Mesothelial cell of epicardium (in vitro differentiated cells): Measurements from ENCODE around the gene SCN1B. TPM values are rescaled to one million over a fixed set of nuclear protein-coding genes. Genes with fewer than 3 reads are reported as not detected.

Experiments
- DNase-seq, 2 experiments: peaks; one replicate each; pipeline ENCODE4 v3.0.0; 2021; ENCODE audit warnings: low spot score in 2 of 2; ENCODE audit not compliant: unreplicated experiment in 2 of 2
- H3K27ac Mint-ChIP-seq: 2 replicates; pipeline ENCODE4 v1.8.0; 2021; ENCODE audit warnings: mixed read lengths
- H3K27me3 Mint-ChIP-seq: 2 replicates; pipeline ENCODE4 v1.8.0; 2021; ENCODE audit warnings: low read depth, mixed read lengths
- H3K36me3 Mint-ChIP-seq: 2 replicates; pipeline ENCODE4 v1.8.0; 2021; ENCODE audit warnings: mixed read lengths
- H3K4me1 Mint-ChIP-seq: 2 replicates; pipeline ENCODE4 v1.8.0; 2021; ENCODE audit warnings: mixed read lengths
- H3K4me3 Mint-ChIP-seq: 2 replicates; pipeline ENCODE4 v1.8.0; 2021; ENCODE audit warnings: mild to moderate bottlenecking, moderate library complexity, mixed read lengths
- H3K9me3 Mint-ChIP-seq: 2 replicates; pipeline ENCODE4 v1.8.0; 2021; ENCODE audit warnings: mixed read lengths
- total RNA-seq: library from RNA; stranded (reverse); gene quantifications from 3 replicates; pipeline ENCODE4 v1.2.1, GENCODE V29; 2021
- TF ChIP-seq, protein P1 (sequence below): fragments of 200-600 bp; sonication (generic); IDR thresholded peaks from one replicate; pipeline ENCODE4 v1.5.0; 2021; ENCODE audit warnings: antibody characterized with exemption; ENCODE audit not compliant: unreplicated experiment

Gene SCN1B
- total RNA-seq, 1 donor from 2014 or later = 2.8 TPM

- Mint-ChIP-seq H3K27me3 (peaks cover 11% of the 10 kb centered on the region), H3K27ac (no peak overlapping the region)
- TF ChIP-seq, protein P1, sequence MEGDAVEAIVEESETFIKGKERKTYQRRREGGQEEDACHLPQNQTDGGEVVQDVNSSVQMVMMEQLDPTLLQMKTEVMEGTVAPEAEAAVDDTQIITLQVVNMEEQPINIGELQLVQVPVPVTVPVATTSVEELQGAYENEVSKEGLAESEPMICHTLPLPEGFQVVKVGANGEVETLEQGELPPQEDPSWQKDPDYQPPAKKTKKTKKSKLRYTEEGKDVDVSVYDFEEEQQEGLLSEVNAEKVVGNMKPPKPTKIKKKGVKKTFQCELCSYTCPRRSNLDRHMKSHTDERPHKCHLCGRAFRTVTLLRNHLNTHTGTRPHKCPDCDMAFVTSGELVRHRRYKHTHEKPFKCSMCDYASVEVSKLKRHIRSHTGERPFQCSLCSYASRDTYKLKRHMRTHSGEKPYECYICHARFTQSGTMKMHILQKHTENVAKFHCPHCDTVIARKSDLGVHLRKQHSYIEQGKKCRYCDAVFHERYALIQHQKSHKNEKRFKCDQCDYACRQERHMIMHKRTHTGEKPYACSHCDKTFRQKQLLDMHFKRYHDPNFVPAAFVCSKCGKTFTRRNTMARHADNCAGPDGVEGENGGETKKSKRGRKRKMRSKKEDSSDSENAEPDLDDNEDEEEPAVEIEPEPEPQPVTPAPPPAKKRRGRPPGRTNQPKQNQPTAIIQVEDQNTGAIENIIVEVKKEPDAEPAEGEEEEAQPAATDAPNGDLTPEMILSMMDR = no peak
Observed at GRCh38 chr19:35065574-35065973, 35.3 kb downstream of the SCN1B start.

GRCh38 chr19:35066121-35066520 lies 35.9 kb downstream of the SCN1B start:
- peaks cover 11% of the 10 kb centered on the region for H3K27me3 Mint-ChIP-seq
- TF ChIP-seq, protein P1 = no peak
- peaks cover 20% of the 10 kb centered on the region for H3K4me1 Mint-ChIP-seq
- H3K36me3 Mint-ChIP-seq = no peaks in the 10 kb centered on the region
- no peaks in the 10 kb centered on the region for H3K9me3 Mint-ChIP-seq
- no peak overlapping the region for H3K27ac Mint-ChIP-seq
- no peak for DNase-seq
- no peak overlapping the region for H3K4me3 Mint-ChIP-seq

More at GRCh38 chr19:35065574-35065973, 35.3 kb downstream of the SCN1B start:
- no peak for DNase-seq
- Mint-ChIP-seq H3K9me3 (no peaks in the 10 kb centered on the region), H3K4me1 (peaks cover 20% of the 10 kb centered on the region), H3K36me3 (no peaks in the 10 kb centered on the region), H3K4me3 (no peak overlapping the region)

DNA sequence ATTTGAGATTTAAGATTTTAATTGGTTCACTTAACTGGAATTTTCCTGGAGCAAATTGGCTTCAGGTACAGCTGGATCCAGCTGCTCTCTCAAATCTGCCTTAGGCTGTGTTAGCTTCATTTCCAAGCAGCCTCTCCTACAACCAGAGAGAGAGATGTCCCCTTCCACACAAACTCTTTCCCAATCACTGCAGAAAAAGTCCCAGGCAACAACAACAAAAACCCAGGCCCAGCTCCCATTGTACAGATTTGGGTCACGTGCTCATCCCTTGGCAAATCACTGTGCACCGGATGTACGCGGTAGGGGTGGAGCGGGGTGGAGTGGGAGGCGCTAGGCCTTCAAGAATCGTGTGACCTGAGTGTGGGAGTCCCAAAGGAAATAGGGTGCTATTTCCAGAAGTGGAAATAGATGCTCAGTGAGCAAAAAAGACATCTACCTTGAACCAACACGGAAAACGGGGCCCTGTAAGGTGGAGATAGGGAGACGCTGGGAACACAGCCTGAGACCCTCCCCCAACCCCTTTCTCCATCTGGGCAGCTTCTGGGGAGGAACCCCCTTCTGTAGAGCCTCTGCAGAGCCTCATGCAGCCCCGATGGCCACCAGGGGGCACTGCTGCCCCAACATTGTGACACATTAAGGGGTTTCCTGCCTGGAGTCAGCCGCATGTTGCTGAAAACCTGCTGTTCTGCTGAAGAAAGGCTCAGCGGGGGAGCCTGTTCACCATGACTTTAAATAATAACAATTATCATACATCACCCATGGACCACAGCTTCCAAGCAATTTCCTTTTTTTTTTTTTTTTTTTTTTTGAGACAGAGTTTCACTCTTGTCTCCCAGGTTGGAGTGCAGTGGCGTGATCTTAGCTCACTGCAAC lies 36.7 kb downstream of the SCN1B start:
- Mint-ChIP-seq H3K9me3 (no peaks in the 10 kb centered on the region), H3K27me3 (peaks cover 11% of the 10 kb centered on the region), H3K36me3 (no peaks in the 10 kb centered on the region), H3K27ac (no peak overlapping the region), H3K4me1 (peaks cover 20% of the 10 kb centered on the region), H3K4me3 (no peak overlapping the region)
- TF ChIP-seq, protein P1 = peak; percentile 77
- peak; percentile 76 to 89 for DNase-seq

- peaks cover 3% of the 10 kb centered on the region for H3K27me3 Mint-ChIP-seq
- DNase-seq = no peak
- peaks cover 20% of the 10 kb centered on the region for H3K4me1 Mint-ChIP-seq
- no peaks in the 10 kb centered on the region for H3K9me3 Mint-ChIP-seq
- TF ChIP-seq, protein P1 = no peak
- peak overlapping the region; percentile 87 for H3K27ac Mint-ChIP-seq
- H3K4me3 Mint-ChIP-seq = peak overlapping the region; percentile 28
- no peaks in the 10 kb centered on the region for H3K36me3 Mint-ChIP-seq
Observed at GRCh38 chr19:35068941-35069634, 38.8 kb downstream of the SCN1B start.

DNA sequence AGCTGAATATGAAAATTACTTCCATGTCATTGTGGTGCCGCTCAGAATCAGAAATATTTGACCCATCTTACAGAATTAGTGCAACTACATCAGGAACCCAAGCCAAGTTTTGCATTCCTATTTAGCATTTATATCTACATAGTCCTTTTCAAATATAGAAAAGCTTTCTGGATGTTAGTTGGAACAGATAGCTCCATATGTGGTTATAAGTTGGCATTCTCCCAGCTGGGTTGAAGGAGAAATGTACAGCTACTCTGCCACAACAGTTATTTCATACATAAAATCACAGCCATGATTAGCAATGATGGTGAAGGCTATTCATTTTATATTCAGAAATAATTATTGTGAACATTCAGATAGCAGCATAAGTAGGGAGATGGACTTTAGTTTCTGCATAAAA lies 39.4 kb downstream of the SCN1B start:
- H3K27me3 Mint-ChIP-seq = no peaks in the 10 kb centered on the region
- H3K27ac Mint-ChIP-seq = no peak overlapping the region
- no peak overlapping the region for H3K4me3 Mint-ChIP-seq
- no peaks in the 10 kb centered on the region for H3K9me3 Mint-ChIP-seq
- TF ChIP-seq, protein P1 = no peak
- DNase-seq = no peak
- H3K36me3 Mint-ChIP-seq = no peaks in the 10 kb centered on the region
- H3K4me1 Mint-ChIP-seq = peaks cover 20% of the 10 kb centered on the region
